ENCODE measurements around the gene ABCC1.

GRCh38 chr16:15975172-15975571, 25.8 kb downstream of the ABCC1 start:
- TF ChIP-seq, protein P1, sequence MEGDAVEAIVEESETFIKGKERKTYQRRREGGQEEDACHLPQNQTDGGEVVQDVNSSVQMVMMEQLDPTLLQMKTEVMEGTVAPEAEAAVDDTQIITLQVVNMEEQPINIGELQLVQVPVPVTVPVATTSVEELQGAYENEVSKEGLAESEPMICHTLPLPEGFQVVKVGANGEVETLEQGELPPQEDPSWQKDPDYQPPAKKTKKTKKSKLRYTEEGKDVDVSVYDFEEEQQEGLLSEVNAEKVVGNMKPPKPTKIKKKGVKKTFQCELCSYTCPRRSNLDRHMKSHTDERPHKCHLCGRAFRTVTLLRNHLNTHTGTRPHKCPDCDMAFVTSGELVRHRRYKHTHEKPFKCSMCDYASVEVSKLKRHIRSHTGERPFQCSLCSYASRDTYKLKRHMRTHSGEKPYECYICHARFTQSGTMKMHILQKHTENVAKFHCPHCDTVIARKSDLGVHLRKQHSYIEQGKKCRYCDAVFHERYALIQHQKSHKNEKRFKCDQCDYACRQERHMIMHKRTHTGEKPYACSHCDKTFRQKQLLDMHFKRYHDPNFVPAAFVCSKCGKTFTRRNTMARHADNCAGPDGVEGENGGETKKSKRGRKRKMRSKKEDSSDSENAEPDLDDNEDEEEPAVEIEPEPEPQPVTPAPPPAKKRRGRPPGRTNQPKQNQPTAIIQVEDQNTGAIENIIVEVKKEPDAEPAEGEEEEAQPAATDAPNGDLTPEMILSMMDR (IDR thresholded peaks at IDR 0.05; ENCODE audit: borderline replicate concordance, extremely low read depth, low read length, poor library complexity, severe bottlenecking): no peak
- no peak for TF ChIP-seq EZH2 (IDR thresholded peaks at IDR 0.05; ENCODE audit: borderline replicate concordance, low read depth, low read length, severe bottlenecking)

All from DND-41 (cell line).